Neutrophil (primary cell): ENCODE measurements around the gene SWAP70.

Source experiments
- H3K27ac ChIP-seq: fragments of 200-600 bp; sonication (generic); 2 replicates; pipeline ENCODE4 v1.5.1; 2016; ENCODE audit warnings: mild to moderate bottlenecking, moderate library complexity
- H3K27me3 ChIP-seq: fragments of 200-600 bp; sonication (generic); 2 replicates; pipeline ENCODE4 v1.6.0; 2016; ENCODE audit warnings: mild to moderate bottlenecking
- H3K36me3 ChIP-seq: fragments of 200-600 bp; sonication (generic); 2 replicates; pipeline ENCODE4 v1.5.1; 2017
- H3K4me1 ChIP-seq, 2 experiments: fragments of 200-600 bp in 1 of 2; sonication (generic) in 1 of 2; 1 replicate in 1 of 2; 2 replicates in 1 of 2; pipeline versions ENCODE4 v1.5.1 to v1.6.1; 2013 to 2016; ENCODE audit warnings: low read depth in 1 of 2, low read length in 1 of 2, mild to moderate bottlenecking in 1 of 2, moderate library complexity in 1 of 2; ENCODE audit not compliant: control insufficient read depth in 1 of 2, insufficient read depth in 1 of 2
- H3K4me3 ChIP-seq, 2 experiments: fragments of 200-600 bp in 1 of 2; sonication (generic) in 1 of 2; 1 replicate in 1 of 2; 2 replicates in 1 of 2; pipeline ENCODE4 v1.5.1; 2013 to 2016; ENCODE audit warnings: low read depth in 1 of 2, low read length in 1 of 2, mild to moderate bottlenecking in 1 of 2, moderate library complexity in 1 of 2
- H3K9me3 ChIP-seq: fragments of 200-600 bp; sonication (generic); 2 replicates; pipeline ENCODE4 v1.5.1; 2016
- CTCF ChIP-seq: fragments of 200-600 bp; sonication (generic); IDR thresholded peaks from 2 replicates; pipeline ENCODE4 v1.5.1; 2016; ENCODE audit warnings: antibody characterized with exemption

Gene SWAP70

DNA sequence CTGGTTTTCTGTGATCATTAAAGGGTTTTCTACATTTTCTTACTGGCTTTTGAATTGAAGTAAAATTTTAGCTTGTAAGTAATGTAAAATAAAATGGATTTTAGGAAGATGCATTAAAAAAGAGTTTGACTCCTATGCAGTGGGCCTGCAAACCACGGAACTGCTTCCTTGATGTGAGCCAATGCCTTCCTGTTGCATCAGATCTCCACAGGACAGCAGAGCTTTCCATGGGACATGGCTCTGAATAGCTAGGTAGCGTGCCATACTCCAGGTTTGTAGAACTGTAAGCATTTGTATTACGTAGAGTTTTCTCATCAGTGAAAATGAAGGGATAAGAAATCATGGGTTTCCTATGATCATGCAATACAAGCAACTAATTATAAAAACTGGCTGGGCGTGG lies 133.4 kb downstream of the SWAP70 start:
- Histone ChIP-seq H3K36me3 (no peaks in the 10 kb centered on the region), H3K27me3 (no peaks in the 10 kb centered on the region), H3K27ac (no peak overlapping the region), H3K9me3 (no peaks in the 10 kb centered on the region), H3K4me3 (no peak overlapping the region), H3K4me1 (no peaks in the 10 kb centered on the region)
- TF ChIP-seq CTCF: no peak

GRCh38 chr11:9799886-9800285 lies 136.0 kb downstream of the SWAP70 start:
- H3K27ac ChIP-seq: no peak overlapping the region
- H3K36me3 ChIP-seq: no peaks in the 10 kb centered on the region
- no peak for TF ChIP-seq CTCF
- H3K4me3 ChIP-seq: no peak overlapping the region
- H3K27me3 ChIP-seq: no peaks in the 10 kb centered on the region
- H3K4me1 ChIP-seq: no peaks in the 10 kb centered on the region
- H3K9me3 ChIP-seq: no peaks in the 10 kb centered on the region

DNA sequence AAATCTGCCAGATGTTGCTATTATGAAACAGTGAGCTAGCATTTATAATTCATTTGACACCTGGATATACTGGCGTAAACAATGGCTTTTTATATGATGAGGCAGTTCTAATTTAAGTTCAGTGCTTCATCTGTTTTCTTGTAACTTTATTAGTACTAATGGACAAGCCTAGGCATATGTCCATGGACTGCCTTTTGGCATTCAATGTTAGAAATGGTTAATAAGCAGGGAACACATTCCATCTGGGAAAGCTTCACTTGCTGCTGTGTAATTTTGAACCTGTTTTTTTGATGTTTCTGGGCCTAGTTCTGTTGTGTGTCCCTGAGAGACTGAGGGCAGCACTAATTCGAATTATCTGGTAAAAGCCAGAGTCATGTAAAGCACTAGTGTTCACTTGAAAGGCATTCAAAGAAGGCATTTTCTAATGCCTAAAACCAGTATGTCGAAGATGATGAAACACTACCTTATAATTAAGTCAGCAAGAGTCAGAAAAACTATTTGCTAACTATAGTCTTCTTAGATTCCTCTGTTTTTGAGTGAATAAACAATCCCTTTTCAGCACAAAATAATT lies 138.5 kb downstream of the SWAP70 start:
- Histone ChIP-seq H3K27me3 (no peaks in the 10 kb centered on the region), H3K4me3 (no peak overlapping the region), H3K36me3 (peaks cover 9% of the 10 kb centered on the region), H3K27ac (no peak overlapping the region), H3K4me1 (no peaks in the 10 kb centered on the region), H3K9me3 (no peaks in the 10 kb centered on the region)
- no peak for TF ChIP-seq CTCF
